GM12878 (cell line): ENCODE results near the gene NACC1.

Source experiments
- CEBPZ ChIP-seq: fragments of 150-350 bp; IDR thresholded peaks from 2 replicates; pipeline ENCODE4 v1.6.1; 2016; ENCODE audit warnings: low read depth, low read length
- CREM ChIP-seq: IDR thresholded peaks from 2 replicates; pipeline ENCODE4 v1.6.1; 2014; ENCODE audit warnings: antibody characterized with exemption, low read depth
- CTCF ChIP-seq, 3 experiments: IDR thresholded peaks in 2 of 3; conservative IDR thresholded peaks in 1 of 3; 2 replicates each; pipeline ENCODE4 v1.5.1; 2011; ENCODE audit warnings: low read depth in 3 of 3, low read length in 3 of 3, mild to moderate bottlenecking in 3 of 3, control low read depth in 2 of 3, moderate library complexity in 2 of 3, inconsistent platforms in 1 of 3, mixed read lengths in 1 of 3; ENCODE audit not compliant: control insufficient read depth in 2 of 3, insufficient read depth in 1 of 3; ENCODE audit errors: extremely low read depth in 1 of 3
- DPF2 ChIP-seq: fragments of 450-650 bp; IDR thresholded peaks from 2 replicates; pipeline ENCODE4 v1.6.1; 2017; ENCODE audit warnings: mild to moderate bottlenecking
- EGR1 ChIP-seq, 2 experiments: IDR thresholded peaks; 1 replicate in 1 of 2; 2 replicates in 1 of 2; pipeline ENCODE4 v1.6.1; 2011 to 2012; ENCODE audit warnings: low read depth in 2 of 2, low read length in 2 of 2, borderline replicate concordance in 1 of 2, mild to moderate bottlenecking in 1 of 2, moderate library complexity in 1 of 2
- GABPA ChIP-seq: IDR thresholded peaks from 2 replicates; pipeline ENCODE4 v1.6.1; 2014; ENCODE audit warnings: antibody characterized with exemption, low read depth, mild to moderate bottlenecking, inconsistent platforms
- YY1 ChIP-seq: IDR thresholded peaks from 2 replicates; pipeline ENCODE4 v1.6.1; 2011; ENCODE audit warnings: low read depth, mild to moderate bottlenecking, low read length
- ZBTB11 ChIP-seq: fragments of 450-650 bp; formaldehyde crosslinking; IDR thresholded peaks from 2 replicates; pipeline ENCODE4 v1.5.0; 2022; ENCODE audit warnings: mild to moderate bottlenecking, missing genetic modification characterization
- ZNF274 ChIP-seq: IDR thresholded peaks from one replicate; pipeline ENCODE4 v1.8.0; 2011; ENCODE audit not compliant: insufficient read length, insufficient read depth

GRCh38 chr19:13089139-13089856, 28.8 kb upstream of the NACC1 start:
- TF ChIP-seq YY1 (no peak), ZNF274 (no peak), CREM (no peak), GABPA (no peak), EGR1 (IDR thresholded peaks at IDR 0.05; ENCODE audit: borderline replicate concordance in 1 of 2, low read depth in 2 of 2, low read length in 2 of 2) (no peak), DPF2 (no peak), ZBTB11 (CRISPR knock-in tag) (no peak), CEBPZ (no peak), CTCF (IDR thresholded peaks at IDR 0.05 in 2 of 3, conservative IDR thresholded peaks at IDR 0.05 in 1 of 3; ENCODE audit: control insufficient read depth in 2 of 3, extremely low read depth in 1 of 3, insufficient read depth in 1 of 3, low read depth in 3 of 3, low read length in 3 of 3) (peak; percentile 14 to 68 (median 59))
